ENCODE data around the gene RTCB.

GRCh38 chr22:32457031-32457430 lies 45.0 kb upstream of the RTCB start:
- no peak for TF ChIP-seq CTCF (IDR thresholded peaks at IDR 0.05; ENCODE audit: poor library complexity, severe bottlenecking)
- no peak for TF ChIP-seq EZH2 (IDR thresholded peaks at IDR 0.05; ENCODE audit: borderline replicate concordance, insufficient read depth, low read length, poor library complexity, severe bottlenecking)
- TF ChIP-seq, protein P1, sequence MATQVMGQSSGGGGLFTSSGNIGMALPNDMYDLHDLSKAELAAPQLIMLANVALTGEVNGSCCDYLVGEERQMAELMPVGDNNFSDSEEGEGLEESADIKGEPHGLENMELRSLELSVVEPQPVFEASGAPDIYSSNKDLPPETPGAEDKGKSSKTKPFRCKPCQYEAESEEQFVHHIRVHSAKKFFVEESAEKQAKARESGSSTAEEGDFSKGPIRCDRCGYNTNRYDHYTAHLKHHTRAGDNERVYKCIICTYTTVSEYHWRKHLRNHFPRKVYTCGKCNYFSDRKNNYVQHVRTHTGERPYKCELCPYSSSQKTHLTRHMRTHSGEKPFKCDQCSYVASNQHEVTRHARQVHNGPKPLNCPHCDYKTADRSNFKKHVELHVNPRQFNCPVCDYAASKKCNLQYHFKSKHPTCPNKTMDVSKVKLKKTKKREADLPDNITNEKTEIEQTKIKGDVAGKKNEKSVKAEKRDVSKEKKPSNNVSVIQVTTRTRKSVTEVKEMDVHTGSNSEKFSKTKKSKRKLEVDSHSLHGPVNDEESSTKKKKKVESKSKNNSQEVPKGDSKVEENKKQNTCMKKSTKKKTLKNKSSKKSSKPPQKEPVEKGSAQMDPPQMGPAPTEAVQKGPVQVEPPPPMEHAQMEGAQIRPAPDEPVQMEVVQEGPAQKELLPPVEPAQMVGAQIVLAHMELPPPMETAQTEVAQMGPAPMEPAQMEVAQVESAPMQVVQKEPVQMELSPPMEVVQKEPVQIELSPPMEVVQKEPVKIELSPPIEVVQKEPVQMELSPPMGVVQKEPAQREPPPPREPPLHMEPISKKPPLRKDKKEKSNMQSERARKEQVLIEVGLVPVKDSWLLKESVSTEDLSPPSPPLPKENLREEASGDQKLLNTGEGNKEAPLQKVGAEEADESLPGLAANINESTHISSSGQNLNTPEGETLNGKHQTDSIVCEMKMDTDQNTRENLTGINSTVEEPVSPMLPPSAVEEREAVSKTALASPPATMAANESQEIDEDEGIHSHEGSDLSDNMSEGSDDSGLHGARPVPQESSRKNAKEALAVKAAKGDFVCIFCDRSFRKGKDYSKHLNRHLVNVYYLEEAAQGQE (IDR thresholded peaks at IDR 0.05; ENCODE audit: borderline replicate concordance): no peak
- no peak for TF ChIP-seq POLR2AphosphoS5 (IDR thresholded peaks at IDR 0.05)
- no peak for TF ChIP-seq EP300 (conservative IDR thresholded peaks at IDR 0.05; ENCODE audit: poor library complexity, severe bottlenecking)
- TF ChIP-seq MXI1 (conservative IDR thresholded peaks at IDR 0.05; ENCODE audit: poor library complexity, severe bottlenecking): no peak
- TF ChIP-seq TAF1 (IDR thresholded peaks at IDR 0.05; ENCODE audit: low read depth): no peak
